HTERT RPE-1 (cell line): Measurements from ENCODE around the gene MAP4K3.
"Not testable (repeated sequence)": the region's sequence is repeated elsewhere in the genome, so short reads cannot be mapped to it uniquely, and the experiment has no call there.

Experiments
- in situ Hi-C: fragments of 300-500 bp; cut with MboI; formaldehyde crosslinking; loops from 4 replicates; pipeline ENCODE4 v1.14.3; 2020; ENCODE audit warnings: low sequenced_read_pairs

Gene MAP4K3

GRCh38 chr2:39377226-39377939 is 59.7 kb downstream of the MAP4K3 start:
- in situ Hi-C loops = no loop called here

DNA sequence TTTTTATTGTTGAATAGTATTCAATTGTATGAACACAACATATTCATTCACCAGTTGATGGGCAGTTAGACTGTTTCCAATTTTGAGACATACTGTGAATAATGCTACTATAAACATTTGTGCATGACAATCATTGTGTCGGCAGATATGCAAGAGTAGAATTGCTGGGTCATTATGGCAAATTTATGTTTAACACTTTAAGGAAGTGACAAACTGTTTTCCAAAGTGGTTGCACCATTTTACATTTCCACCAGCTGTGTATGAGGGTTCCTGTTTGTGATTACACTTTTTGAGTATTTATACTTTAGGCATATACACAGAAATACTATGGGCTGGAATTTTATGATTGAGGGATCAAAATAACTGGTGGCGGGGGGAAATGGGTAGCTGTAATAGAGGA is 61.2 kb downstream of the MAP4K3 start:
- in situ Hi-C loops = no loop called here

GRCh38 chr2:39373181-39373802 is 63.8 kb downstream of the MAP4K3 start:
- in situ Hi-C loops = no loop called here

- in situ Hi-C loops = no loop called here
These were observed 67.0 kb downstream of the MAP4K3 start for GRCh38 chr2:39370101-39370500.

GRCh38 chr2:39368846-39369245 is 68.2 kb downstream of the MAP4K3 start:
- in situ Hi-C loops = no loop called here

- in situ Hi-C loops = no loop called here
These were observed 68.7 kb downstream of the MAP4K3 start for GRCh38 chr2:39368376-39368775.

DNA sequence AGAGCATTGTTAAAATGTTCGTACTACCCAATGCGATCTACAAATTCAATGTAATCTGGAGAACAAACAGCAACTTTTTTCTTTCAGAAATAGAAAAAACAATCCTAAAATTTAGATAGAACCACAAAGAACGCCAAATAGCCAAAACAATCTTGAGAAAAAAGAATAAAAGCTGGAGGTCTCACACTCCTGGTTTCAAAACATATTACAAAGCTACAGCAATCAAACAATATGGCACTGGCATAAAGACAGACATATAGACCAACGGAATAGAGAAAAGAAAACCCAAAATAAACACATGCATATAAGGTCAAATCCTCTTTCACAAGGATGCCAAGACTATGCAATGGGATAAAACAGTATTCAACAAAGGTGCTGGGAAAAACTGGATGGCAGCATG is 74.5 kb downstream of the MAP4K3 start:
- in situ Hi-C loops = no loop called here

DNA sequence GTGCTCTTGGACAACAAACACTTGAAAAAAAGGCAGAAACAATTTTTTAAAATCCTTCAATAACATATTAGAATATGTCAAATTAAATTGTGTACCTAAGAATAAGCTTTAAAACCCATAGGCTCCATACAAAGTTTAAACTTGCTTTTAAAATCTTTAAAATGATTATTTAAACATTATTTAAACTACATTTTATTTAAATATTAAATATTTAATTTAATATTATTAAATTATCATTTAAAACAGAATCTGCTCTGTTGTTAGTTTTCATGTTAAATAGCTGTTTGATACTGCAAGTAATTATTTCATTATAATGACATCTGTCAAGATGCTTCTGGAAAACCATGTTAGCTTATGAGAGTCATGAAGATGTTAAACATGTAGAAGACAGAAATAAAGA is 75.6 kb downstream of the MAP4K3 start:
- in situ Hi-C loops = no loop called here

- in situ Hi-C loops = not testable (repeated sequence)
These were observed 76.7 kb downstream of the MAP4K3 start for GRCh38 chr2:39360342-39360741.

DNA sequence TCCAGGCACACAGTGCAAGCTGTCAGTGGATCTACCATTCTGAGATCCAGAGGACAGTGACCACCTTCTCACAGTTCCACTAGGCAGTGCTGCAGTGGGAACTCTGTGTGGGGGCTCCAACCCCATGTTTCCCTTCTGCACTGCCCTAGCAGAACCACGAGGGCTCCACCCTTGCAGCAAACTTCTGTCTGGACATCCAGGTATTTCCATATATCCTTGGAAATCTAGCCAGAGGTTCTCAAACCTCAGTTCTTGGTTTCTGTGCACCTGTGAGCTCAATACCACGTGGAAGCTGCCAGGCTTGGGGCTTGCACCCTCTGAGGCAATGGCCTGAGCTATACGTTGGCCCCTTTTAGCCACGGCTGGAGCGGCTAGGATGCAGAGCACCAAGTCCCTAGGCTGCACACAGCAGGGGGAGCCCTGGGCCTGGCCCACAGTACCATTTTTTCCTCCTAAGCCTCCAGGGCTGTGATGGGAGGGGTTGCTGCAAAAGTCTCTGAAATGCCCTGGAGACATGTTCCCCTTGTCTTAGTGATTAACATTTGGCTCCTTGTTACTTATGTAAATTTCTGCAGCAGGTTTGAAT is 77.5 kb downstream of the MAP4K3 start:
- in situ Hi-C loops = no loop called here

- in situ Hi-C loops = no loop called here
These were observed 80.0 kb downstream of the MAP4K3 start for GRCh38 chr2:39356922-39357639.

GRCh38 chr2:39350658-39351057 is 86.4 kb downstream of the MAP4K3 start:
- in situ Hi-C loops = no loop called here

- in situ Hi-C loops = no loop called here
These were observed 98.6 kb downstream of the MAP4K3 start for GRCh38 chr2:39338502-39338901.

- in situ Hi-C loops = no loop called here
These were observed 101.2 kb downstream of the MAP4K3 start for GRCh38 chr2:39335930-39336329.

- in situ Hi-C loops = no loop called here
These were observed 102.1 kb downstream of the MAP4K3 start for GRCh38 chr2:39334978-39335377.

DNA sequence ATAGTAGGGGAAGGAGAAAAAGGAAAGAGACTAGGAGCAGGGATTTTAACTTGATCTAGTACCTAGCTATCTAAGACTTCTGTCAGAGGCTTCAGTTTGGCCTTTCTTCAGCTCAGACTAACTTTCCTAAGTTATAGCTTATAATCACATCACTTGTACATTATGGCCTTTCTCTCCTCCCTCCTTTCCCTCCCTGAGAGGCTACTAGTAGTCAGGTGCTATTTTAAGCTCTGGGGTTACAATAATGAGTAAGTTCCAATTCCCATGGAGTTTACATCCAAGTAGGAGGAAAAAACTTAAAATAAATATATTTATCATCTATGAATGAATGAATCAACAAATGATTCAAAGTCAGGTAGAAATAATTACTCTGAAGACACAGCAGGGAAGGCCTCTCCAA is 102.6 kb downstream of the MAP4K3 start:
- in situ Hi-C loops = no loop called here

GRCh38 chr2:39326644-39327043 is 110.4 kb downstream of the MAP4K3 start:
- in situ Hi-C loops = no loop called here

GRCh38 chr2:39325966-39326365 is 111.1 kb downstream of the MAP4K3 start:
- in situ Hi-C loops = no loop called here

DNA sequence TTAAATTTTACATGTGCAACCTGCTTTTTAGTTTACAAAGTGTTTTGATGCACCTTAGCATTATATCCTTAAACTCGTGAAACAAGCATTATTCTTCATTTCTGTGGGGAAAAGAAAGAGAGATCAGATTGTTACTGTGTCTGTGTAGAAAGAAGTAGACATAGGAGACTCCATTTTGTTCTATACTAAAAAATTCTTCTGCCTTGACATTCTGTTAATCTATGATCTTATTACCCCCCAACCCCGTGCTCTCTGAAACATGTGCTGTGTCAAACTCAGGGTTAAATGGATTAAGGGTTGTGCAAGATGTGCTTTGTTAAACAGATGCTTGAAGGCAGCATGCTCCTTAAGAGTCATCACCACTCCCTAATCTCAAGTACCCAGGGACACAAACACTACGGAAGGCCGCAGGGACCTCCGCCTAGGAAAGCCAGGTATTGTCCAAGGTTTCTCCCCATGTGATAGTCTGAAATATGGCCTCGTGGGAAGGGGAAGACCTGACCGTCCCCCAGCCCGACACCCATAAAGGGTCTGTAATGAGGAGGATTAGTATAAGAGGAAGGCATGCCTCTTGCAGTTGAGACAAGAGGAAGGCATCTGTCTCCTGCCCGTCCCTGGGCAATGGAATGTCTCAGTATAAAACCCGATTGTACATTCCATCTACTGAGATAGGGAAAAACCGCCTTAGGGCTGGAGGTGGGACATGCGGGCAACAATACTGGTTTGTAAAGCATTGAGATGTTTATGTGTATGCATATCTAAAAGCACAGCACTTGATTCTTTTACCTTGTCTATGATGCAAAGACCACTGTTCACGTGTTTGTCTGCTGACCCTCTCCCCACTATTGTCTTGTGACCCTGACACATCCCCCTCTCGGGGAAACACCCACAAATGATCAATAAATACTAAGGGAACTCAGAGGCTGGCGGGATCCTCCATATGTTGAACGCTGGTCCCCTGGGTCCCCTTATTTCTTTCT is 115.7 kb downstream of the MAP4K3 start:
- in situ Hi-C loops = not testable (repeated sequence)

DNA sequence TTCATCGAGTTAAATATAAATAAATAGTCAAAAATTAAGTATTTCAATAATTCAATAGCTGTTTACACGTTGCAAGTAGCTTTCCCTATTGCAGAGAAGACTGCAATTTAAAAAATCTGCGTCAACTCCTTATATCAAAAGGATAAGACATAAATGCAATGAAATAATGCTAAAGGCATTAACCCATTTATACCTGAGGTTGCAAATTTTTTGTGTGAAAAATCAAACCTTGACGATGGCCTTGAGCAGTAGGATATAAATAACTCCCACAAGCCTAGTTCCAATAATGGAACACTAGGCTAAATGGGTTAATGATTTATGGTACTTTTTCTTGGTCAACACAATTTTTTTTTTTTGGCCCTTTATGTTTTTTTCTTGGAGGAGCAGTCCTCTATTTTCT is 116.9 kb downstream of the MAP4K3 start:
- in situ Hi-C loops = no loop called here

DNA sequence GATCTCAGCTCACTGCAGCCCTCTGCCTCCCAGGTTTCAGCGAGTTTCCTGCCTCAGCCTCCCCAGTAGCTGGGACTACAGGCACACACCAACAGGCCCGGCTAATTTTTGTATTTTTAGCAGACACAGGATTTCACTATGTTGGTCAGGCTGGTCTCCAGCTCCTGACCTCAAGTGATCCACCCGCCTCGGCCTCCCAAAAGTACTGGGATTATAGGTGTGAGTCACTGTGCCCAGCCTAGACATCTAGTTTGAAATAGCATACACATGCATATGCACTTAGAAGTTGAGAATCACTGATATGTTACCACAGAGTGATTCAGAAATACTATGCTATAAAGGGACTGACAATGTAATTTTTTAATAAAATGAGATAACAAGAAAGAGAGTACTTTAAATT is 123.5 kb downstream of the MAP4K3 start:
- in situ Hi-C loops = no loop called here
